BLaER1 treated with 17β-estradiol and CSF1 and Interleukin-3, amounts not matched to agents 10 nM and 100 nM (cell line): ENCODE results near the gene SMTNL2.
"Not testable (repeated sequence)": the region's sequence is repeated elsewhere in the genome, so short reads cannot be mapped to it uniquely, and the experiment has no call there.

ENCODE experiments used
- H3K27ac ChIP-seq, 11 experiments: shearing (Covaris generic); formaldehyde crosslinking; 2 replicates each; pipeline ENCODE4 v1.8.1; 2022
- H3K27me3 ChIP-seq, 11 experiments: shearing (Covaris generic); formaldehyde crosslinking; 2 replicates each; pipeline ENCODE4 v1.8.1; 2022
- H3K36me3 ChIP-seq, 11 experiments: shearing (Covaris generic); formaldehyde crosslinking; 2 replicates each; pipeline ENCODE4 v1.8.1; 2022
- H3K4me1 ChIP-seq, 10 experiments: shearing (Covaris generic); formaldehyde crosslinking; 2 replicates each; pipeline ENCODE4 v1.8.1; 2022
- H3K4me2 ChIP-seq, 11 experiments: shearing (Covaris generic); formaldehyde crosslinking; 2 replicates each; pipeline ENCODE4 v1.8.1; 2022
- H3K4me3 ChIP-seq, 10 experiments: shearing (Covaris generic); formaldehyde crosslinking; 2 replicates each; pipeline ENCODE4 v1.8.1; 2022
- H3K9ac ChIP-seq, 11 experiments: shearing (Covaris generic); formaldehyde crosslinking; 2 replicates each; pipeline ENCODE4 v1.8.1; 2022
- H3K9me3 ChIP-seq, 11 experiments: shearing (Covaris generic); formaldehyde crosslinking; replicated peaks in 1 of 11; 2 replicates each; pipeline ENCODE4 v1.8.1; 2022
- H4K20me1 ChIP-seq, 11 experiments: shearing (Covaris generic); formaldehyde crosslinking; 2 replicates each; pipeline ENCODE4 v1.8.1; 2022
- Cebpa-rat ChIP-seq, 11 experiments: shearing (Covaris generic); IDR thresholded peaks; 2 replicates each; pipeline ENCODE4 v1.8.1; 2022

SMTNL2 gene

DNA sequence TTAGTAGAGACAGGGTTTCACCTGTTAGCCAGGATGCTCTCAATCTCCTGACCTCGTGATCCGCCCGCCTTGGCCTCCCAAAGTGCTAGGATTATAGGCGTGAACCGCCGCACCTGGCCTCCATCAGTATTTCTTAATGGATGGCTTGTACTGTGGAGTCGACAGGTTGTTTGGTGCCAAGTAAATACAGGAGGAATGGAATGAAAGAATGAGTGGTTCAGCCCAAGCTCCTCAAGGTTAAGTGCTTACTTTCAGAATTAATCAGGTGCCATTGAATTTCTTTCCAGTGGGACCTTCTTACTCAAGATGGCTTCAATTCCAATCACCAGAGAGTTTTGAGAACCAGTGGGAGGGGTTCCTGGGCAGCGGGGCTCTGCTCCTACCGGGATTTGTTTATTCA is 32.1 kb downstream of the SMTNL2 start:
- no peaks in the 10 kb centered on the region for H3K27me3 ChIP-seq
- TF ChIP-seq Cebpa-rat (IDR thresholded peaks at IDR 0.05), result no peak
- H3K27ac ChIP-seq, result no peak overlapping the region
- H3K36me3 ChIP-seq, result no peaks in the 10 kb centered on the region
- H3K9ac ChIP-seq, result no peak overlapping the region
- H3K4me3 ChIP-seq, result no peak overlapping the region
- peak overlapping the region in 3 of 11 experiments; percentile 8 to 42 (median 15); a peak in 2 of 22 replicates for H3K4me2 ChIP-seq
- H3K9me3 ChIP-seq, result peaks cover 0 to 3% (median 0%) of the 10 kb centered on the region in 11 experiments; a peak in 4 of 22 replicates
- no peaks in the 10 kb centered on the region for H4K20me1 ChIP-seq
- H3K4me1 ChIP-seq, result peaks cover 0 to 8% (median 5%) of the 10 kb centered on the region in 10 experiments; a peak in 7 of 20 replicates

DNA sequence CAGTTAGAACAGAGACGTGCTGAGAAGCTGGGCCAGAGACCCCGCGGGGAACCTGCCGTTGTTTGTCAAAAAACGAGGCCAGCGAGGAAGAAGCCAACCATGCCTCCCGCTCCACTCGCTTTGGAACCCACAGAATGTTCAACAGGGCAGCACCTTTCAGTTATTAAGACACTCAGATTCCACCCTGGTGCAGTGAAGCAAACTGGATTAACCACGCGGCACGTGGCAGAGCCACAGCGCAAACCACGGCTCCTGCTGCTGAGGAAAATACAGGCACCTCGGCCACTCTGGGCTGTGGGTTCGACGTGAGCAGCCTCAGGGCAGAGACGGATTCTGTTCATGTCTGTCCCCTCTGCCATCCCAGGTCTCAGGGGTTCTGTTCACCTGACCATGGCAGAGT is 32.8 kb downstream of the SMTNL2 start:
- H3K27me3 ChIP-seq, result no peaks in the 10 kb centered on the region
- H3K36me3 ChIP-seq, result no peaks in the 10 kb centered on the region
- no peak overlapping the region for H3K4me3 ChIP-seq
- TF ChIP-seq Cebpa-rat (IDR thresholded peaks at IDR 0.05), result no peak
- no peak overlapping the region for H3K9ac ChIP-seq
- no peak overlapping the region for H3K27ac ChIP-seq
- H3K4me1 ChIP-seq, result peaks cover 0 to 8% (median 5%) of the 10 kb centered on the region in 10 experiments; a peak in 7 of 20 replicates
- H3K9me3 ChIP-seq, result peaks cover 0 to 10% (median 5%) of the 10 kb centered on the region in 11 experiments; a peak in 15 of 22 replicates
- H4K20me1 ChIP-seq, result no peaks in the 10 kb centered on the region
- H3K4me2 ChIP-seq, result peak overlapping the region in 5 of 11 experiments; percentile 8 to 48 (median 30); a peak in 7 of 22 replicates

- peaks cover 0 to 8% (median 5%) of the 10 kb centered on the region in 10 experiments; a peak in 7 of 20 replicates for H3K4me1 ChIP-seq
- no peak overlapping the region for H3K9ac ChIP-seq
- TF ChIP-seq Cebpa-rat (IDR thresholded peaks at IDR 0.05), result no peak
- no peak overlapping the region for H3K4me3 ChIP-seq
- H3K27me3 ChIP-seq, result no peaks in the 10 kb centered on the region
- no peaks in the 10 kb centered on the region for H4K20me1 ChIP-seq
- H3K27ac ChIP-seq, result no peak overlapping the region
- peak overlapping the region in 3 of 11 experiments; percentile 15 to 48 (median 42); a peak in 4 of 22 replicates for H3K4me2 ChIP-seq
- H3K9me3 ChIP-seq, result peaks cover 0 to 16% (median 10%) of the 10 kb centered on the region in 11 experiments; a peak in 15 of 22 replicates
- no peaks in the 10 kb centered on the region for H3K36me3 ChIP-seq
Observed at GRCh38 chr17:4617590-4618351, 33.4 kb downstream of the SMTNL2 start.

DNA sequence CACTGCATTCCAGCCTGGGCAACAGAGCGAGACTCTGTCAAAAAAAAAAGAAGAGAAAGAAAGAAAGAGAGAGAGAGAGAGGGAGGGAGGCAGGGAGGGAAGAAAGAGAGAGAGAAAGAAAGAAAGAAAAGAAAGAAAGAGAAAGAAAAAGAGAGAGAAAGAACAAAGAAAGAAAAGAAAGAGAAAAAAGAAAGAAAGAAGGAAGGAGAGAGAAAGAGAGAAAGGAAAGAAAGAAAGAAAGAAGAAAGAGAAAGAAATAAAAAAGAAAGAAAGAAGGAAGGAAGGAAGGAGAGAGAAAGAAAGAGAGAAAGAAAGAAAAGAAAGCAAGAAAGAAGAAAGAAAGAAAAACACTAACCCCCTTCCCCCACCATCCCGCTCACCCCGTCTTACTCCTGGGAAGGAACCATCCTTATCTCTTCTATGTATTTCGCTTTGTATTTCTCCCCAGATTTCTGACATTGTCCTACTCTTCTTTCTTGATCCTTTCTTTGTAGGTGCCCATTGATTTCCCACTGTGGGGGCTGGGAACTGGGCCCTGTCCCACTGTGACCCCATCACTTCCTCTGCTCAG is 36.3 kb downstream of the SMTNL2 start:
- no peak for TF ChIP-seq Cebpa-rat (IDR thresholded peaks at IDR 0.05)

DNA sequence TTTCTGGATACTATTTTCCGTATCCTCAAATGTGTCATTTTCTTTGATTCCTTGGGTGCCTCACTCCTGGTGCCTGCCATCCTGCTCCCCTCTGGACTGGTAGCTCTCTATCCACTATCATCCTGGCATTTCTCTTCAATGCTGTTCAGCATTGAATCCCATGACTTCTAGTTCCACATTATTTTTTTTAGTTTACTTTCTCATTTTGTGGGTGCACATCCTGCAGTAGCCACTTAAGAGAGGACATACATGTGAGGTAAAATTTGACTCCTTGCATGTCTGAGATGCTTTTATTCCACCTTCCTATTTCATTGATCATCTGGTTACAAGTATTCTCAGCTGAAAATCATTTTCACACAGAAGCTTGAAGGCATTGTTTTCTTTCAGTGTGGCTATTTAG is 38.0 kb downstream of the SMTNL2 start:
- Histone ChIP-seq H3K9ac (no peak overlapping the region), H3K4me3 (no peak overlapping the region), H3K27ac (no peak overlapping the region), H3K36me3 (no peaks in the 10 kb centered on the region), H3K9me3 (peaks cover 0 to 16% (median 10%) of the 10 kb centered on the region in 11 experiments; a peak in 15 of 22 replicates), H3K27me3 (no peaks in the 10 kb centered on the region), H3K4me2 (no peak overlapping the region), H3K4me1 (peaks cover 0 to 27% (median 17%) of the 10 kb centered on the region in 10 experiments; a peak in 18 of 20 replicates), H4K20me1 (no peaks in the 10 kb centered on the region)
- no peak for TF ChIP-seq Cebpa-rat (IDR thresholded peaks at IDR 0.05)

More for the DNA sequence above, 36.3 kb downstream of the SMTNL2 start:
- Histone ChIP-seq H3K4me1 (peaks cover 5 to 25% (median 20%) of the 10 kb centered on the region in 10 experiments), H3K4me3 (no peak overlapping the region), H4K20me1 (no peaks in the 10 kb centered on the region), H3K4me2 (no peak overlapping the region), H3K9me3 (peaks cover 0 to 16% (median 10%) of the 10 kb centered on the region in 11 experiments; a peak in 15 of 22 replicates), H3K9ac (no peak overlapping the region), H3K27me3 (no peaks in the 10 kb centered on the region), H3K36me3 (no peaks in the 10 kb centered on the region), H3K27ac (no peak overlapping the region)

DNA sequence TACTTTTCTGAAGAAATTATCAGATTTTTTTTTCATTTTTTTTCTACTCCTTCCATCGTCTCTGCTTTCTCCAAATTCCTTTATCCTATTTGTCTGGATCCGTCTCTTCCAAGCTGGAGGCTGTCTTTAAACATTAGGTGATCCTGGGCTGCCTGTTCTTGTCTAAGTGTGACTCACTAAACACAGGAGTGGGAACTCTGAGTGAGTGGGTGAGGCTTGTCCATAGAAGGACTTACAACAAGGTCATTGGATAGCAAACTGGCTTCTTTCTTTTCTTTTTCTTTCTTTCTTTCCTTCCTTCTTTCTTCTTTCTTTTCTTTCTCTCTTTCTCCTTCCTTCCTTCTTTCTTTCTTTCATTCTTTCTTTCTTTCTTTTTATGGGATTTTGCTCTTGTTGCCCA is 38.9 kb downstream of the SMTNL2 start:
- Histone ChIP-seq H4K20me1 (no peaks in the 10 kb centered on the region), H3K27ac (no peak overlapping the region), H3K4me3 (no peak overlapping the region), H3K27me3 (no peaks in the 10 kb centered on the region), H3K36me3 (no peaks in the 10 kb centered on the region), H3K9me3 (peaks cover 0 to 16% (median 10%) of the 10 kb centered on the region in 11 experiments; a peak in 15 of 22 replicates), H3K4me1 (peaks cover 0 to 27% (median 16%) of the 10 kb centered on the region in 10 experiments; a peak in 17 of 20 replicates), H3K9ac (no peak overlapping the region), H3K4me2 (no peak overlapping the region)
- TF ChIP-seq Cebpa-rat (IDR thresholded peaks at IDR 0.05), result no peak

- H3K27me3 ChIP-seq, H4K20me1 ChIP-seq, H3K4me3 ChIP-seq, H3K27ac ChIP-seq, H3K36me3 ChIP-seq: not testable (repeated sequence)
- H3K4me1 ChIP-seq, result peaks cover 0 to 27% (median 16%) of the 10 kb centered on the region in 10 experiments; a peak in 17 of 20 replicates
- H3K4me2 ChIP-seq, result peak overlapping the region; percentile 7 to 69 (median 34); a peak in 19 of 22 replicates
- H3K9me3 ChIP-seq, result peaks cover 0 to 16% (median 10%) of the 10 kb centered on the region in 11 experiments; a peak in 15 of 22 replicates
- H3K9ac ChIP-seq, result peak overlapping the region in 2 of 11 experiments; percentile 4 to 25; a peak in 1 of 22 replicates
Observed at GRCh38 chr17:4624451-4624911, 40.2 kb downstream of the SMTNL2 start.

GRCh38 chr17:4625181-4625617 is 40.9 kb downstream of the SMTNL2 start:
- no peak for TF ChIP-seq Cebpa-rat (IDR thresholded peaks at IDR 0.05)
- H3K36me3 ChIP-seq, result no peaks in the 10 kb centered on the region
- peak overlapping the region in 3 of 11 experiments; percentile 4 to 28 (median 25); a peak in 1 of 22 replicates for H3K9ac ChIP-seq
- H3K9me3 ChIP-seq, result peaks cover 0 to 16% (median 10%) of the 10 kb centered on the region in 11 experiments; a peak in 15 of 22 replicates
- no peaks in the 10 kb centered on the region for H4K20me1 ChIP-seq
- H3K4me2 ChIP-seq, result peak overlapping the region; percentile 7 to 69 (median 34); a peak in 17 of 22 replicates
- no peak overlapping the region for H3K4me3 ChIP-seq
- H3K27ac ChIP-seq, result no peak overlapping the region
- H3K4me1 ChIP-seq, result peaks cover 0 to 27% (median 16%) of the 10 kb centered on the region in 10 experiments; a peak in 17 of 20 replicates
- H3K27me3 ChIP-seq, result no peaks in the 10 kb centered on the region

- H3K27ac ChIP-seq, result no peak overlapping the region
- no peaks in the 10 kb centered on the region for H4K20me1 ChIP-seq
- peaks cover 0 to 10% (median 9%) of the 10 kb centered on the region in 11 experiments; a peak in 15 of 22 replicates for H3K9me3 ChIP-seq
- H3K36me3 ChIP-seq, result no peaks in the 10 kb centered on the region
- H3K4me2 ChIP-seq, result no peak overlapping the region
- no peak overlapping the region for H3K4me3 ChIP-seq
- H3K9ac ChIP-seq, result no peak overlapping the region
- peaks cover 0 to 28% (median 26%) of the 10 kb centered on the region in 10 experiments; a peak in 19 of 20 replicates for H3K4me1 ChIP-seq
- TF ChIP-seq Cebpa-rat (IDR thresholded peaks at IDR 0.05), result no peak
- H3K27me3 ChIP-seq, result no peaks in the 10 kb centered on the region
Observed at GRCh38 chr17:4626734-4627256, 42.5 kb downstream of the SMTNL2 start.
